H9 (cell line): ENCODE results near the gene PPP1R18. TPM values are rescaled to one million over a fixed set of nuclear protein-coding genes. Genes with fewer than 3 reads are reported as not detected.

Source experiments
- DNase-seq: peaks from one replicate; pipeline ENCODE4 v3.0.0-alpha.2; 2017
- H2AFZ ChIP-seq: one replicate; pipeline ENCODE4 v1.6.1; 2013; ENCODE audit warnings: mild to moderate bottlenecking, low read length, control low read depth, moderate library complexity
- H2AK5ac ChIP-seq: 2 replicates; pipeline ENCODE4 v1.6.1; 2013; ENCODE audit warnings: low read length, control low read depth, mixed read lengths; ENCODE audit not compliant: insufficient read length
- H2BK120ac ChIP-seq: one replicate; pipeline ENCODE4 v1.6.1; 2013; ENCODE audit warnings: low read depth, mild to moderate bottlenecking, low read length, control low read depth, inconsistent platforms; ENCODE audit not compliant: poor library complexity, severe bottlenecking
- H2BK12ac ChIP-seq: 2 replicates; pipeline ENCODE4 v1.6.1; 2013; ENCODE audit warnings: low read length, control low read depth, mixed read lengths, low read depth; ENCODE audit not compliant: insufficient read length
- H2BK15ac ChIP-seq: 2 replicates; pipeline ENCODE4 v1.6.1; 2013; ENCODE audit warnings: low read depth, low read length, control low read depth
- H2BK20ac ChIP-seq: one replicate; pipeline ENCODE4 v1.6.1; 2013; ENCODE audit warnings: low read depth, mild to moderate bottlenecking, low read length, control low read depth, inconsistent platforms; ENCODE audit not compliant: poor library complexity, severe bottlenecking
- H2BK5ac ChIP-seq: 2 replicates; pipeline ENCODE4 v1.6.1; 2013; ENCODE audit warnings: low read length, control low read depth, mixed read lengths; ENCODE audit not compliant: insufficient read length
- H3K14ac ChIP-seq: 2 replicates; pipeline ENCODE4 v1.6.1; 2013; ENCODE audit warnings: low read length, control low read depth; ENCODE audit not compliant: insufficient read depth
- H3K18ac ChIP-seq: 2 replicates; pipeline ENCODE4 v1.6.1; 2013; ENCODE audit warnings: low read depth, mild to moderate bottlenecking, mixed read lengths, low read length, control low read depth; ENCODE audit not compliant: insufficient read length
- H3K23ac ChIP-seq: 2 replicates; pipeline ENCODE4 v1.6.1; 2013; ENCODE audit warnings: low read length, control low read depth, mixed read lengths, low read depth; ENCODE audit not compliant: insufficient read length
- H3K23me2 ChIP-seq: 2 replicates; pipeline ENCODE4 v1.6.1; 2013; ENCODE audit warnings: low read depth, mild to moderate bottlenecking, mixed read lengths, low read length, control low read depth; ENCODE audit not compliant: insufficient read length, poor library complexity, severe bottlenecking
- H3K27ac ChIP-seq: 2 replicates; pipeline ENCODE4 v1.5.1; 2013; ENCODE audit warnings: low read length, control low read depth, mixed read lengths, low read depth; ENCODE audit not compliant: insufficient read length
- H3K27me3 ChIP-seq: 2 replicates; pipeline ENCODE4 v1.6.1; 2013; ENCODE audit warnings: low read length, control low read depth, inconsistent platforms; ENCODE audit not compliant: insufficient read depth
- H3K4ac ChIP-seq: 2 replicates; pipeline ENCODE4 v1.6.1; 2013; ENCODE audit warnings: low read depth, mild to moderate bottlenecking, control low read depth, inconsistent platforms, low read length, moderate library complexity
- H3K4me1 ChIP-seq: 2 replicates; pipeline ENCODE4 v1.6.1; 2013; ENCODE audit warnings: low read length, control low read depth, inconsistent platforms; ENCODE audit not compliant: insufficient read depth
- H3K4me2 ChIP-seq: 2 replicates; pipeline ENCODE4 v1.6.1; 2013; ENCODE audit warnings: low read length, control low read depth, mixed read lengths; ENCODE audit not compliant: insufficient read length, insufficient read depth
- H3K56ac ChIP-seq: 2 replicates; pipeline ENCODE4 v1.6.1; 2013; ENCODE audit warnings: low read depth, mild to moderate bottlenecking, mixed read lengths, low read length, control low read depth; ENCODE audit not compliant: insufficient read length
- H3K79me1 ChIP-seq: 2 replicates; pipeline ENCODE4 v1.6.1; 2013; ENCODE audit warnings: low read depth, mild to moderate bottlenecking, moderate library complexity, low read length, control low read depth, inconsistent platforms; ENCODE audit not compliant: insufficient read depth, poor library complexity, severe bottlenecking
- H3K79me2 ChIP-seq: 2 replicates; pipeline ENCODE4 v1.6.1; 2013; ENCODE audit warnings: low read length, control low read depth, inconsistent platforms; ENCODE audit not compliant: insufficient read depth
- H3K9ac ChIP-seq: 2 replicates; pipeline ENCODE4 v1.6.1; 2013; ENCODE audit warnings: low read length, control low read depth, mixed read lengths; ENCODE audit not compliant: insufficient read length; ENCODE audit errors: extremely low read depth
- H3K9me3 ChIP-seq: one replicate; pipeline ENCODE4 v1.6.1; 2013; ENCODE audit warnings: low read depth, low read length, inconsistent platforms; ENCODE audit not compliant: control insufficient read depth
- H3T11ph ChIP-seq: one replicate; pipeline ENCODE4 v1.6.1; 2013; ENCODE audit warnings: mild to moderate bottlenecking, low read length, control low read depth, inconsistent platforms
- H4K20me1 ChIP-seq: one replicate; pipeline ENCODE4 v1.6.1; 2013; ENCODE audit not compliant: control insufficient read depth, insufficient read length, insufficient read depth
- H4K5ac ChIP-seq: 2 replicates; pipeline ENCODE4 v1.6.1; 2013; ENCODE audit warnings: low read depth, mild to moderate bottlenecking, mixed read lengths, low read length, control low read depth; ENCODE audit not compliant: insufficient read length
- H4K8ac ChIP-seq: replicated peaks from 2 replicates; pipeline ENCODE4 v1.6.1; 2013; ENCODE audit warnings: low read length, control low read depth, mixed read lengths, low read depth; ENCODE audit not compliant: insufficient read length
- H4K91ac ChIP-seq: 2 replicates; pipeline ENCODE4 v1.6.1; 2013; ENCODE audit warnings: low read depth, mild to moderate bottlenecking, moderate library complexity, mixed read lengths, low read length, control low read depth; ENCODE audit not compliant: insufficient read length
- H3K27ac Mint-ChIP-seq, 3 experiments: 2 replicates in 2 of 3; 3 replicates in 1 of 3; pipeline ENCODE4 v1.8.0; 2020 to 2021; ENCODE audit warnings: mixed read lengths in 3 of 3, mild to moderate bottlenecking in 1 of 3, moderate library complexity in 1 of 3
- H3K27me3 Mint-ChIP-seq: 2 replicates; pipeline ENCODE4 v1.8.0; 2021; ENCODE audit warnings: low read depth, mild to moderate bottlenecking, moderate library complexity, mixed read lengths
- H3K36me3 Mint-ChIP-seq, 3 experiments: 2 replicates in 2 of 3; 3 replicates in 1 of 3; pipeline ENCODE4 v1.8.0; 2020 to 2021; ENCODE audit warnings: low read depth in 3 of 3, mixed read lengths in 3 of 3; ENCODE audit not compliant: insufficient read depth in 1 of 3
- H3K4me1 Mint-ChIP-seq, 2 experiments: 2 replicates each; pipeline ENCODE4 v1.8.0; 2020; ENCODE audit warnings: mixed read lengths in 2 of 2
- H3K4me3 Mint-ChIP-seq, 2 experiments: 2 replicates in 1 of 2; 3 replicates in 1 of 2; pipeline ENCODE4 v1.8.0; 2020 to 2021; ENCODE audit warnings: mild to moderate bottlenecking in 2 of 2, mixed read lengths in 2 of 2, moderate library complexity in 1 of 2
- H3K9me3 Mint-ChIP-seq, 2 experiments: 2 replicates in 1 of 2; 3 replicates in 1 of 2; pipeline ENCODE4 v1.8.0; 2020; ENCODE audit warnings: mild to moderate bottlenecking in 2 of 2, mixed read lengths in 2 of 2, moderate library complexity in 1 of 2
- WGBS: extraction: QIAGEN DNeasy Blood & Tissue Kit; methylation state at CpG from one replicate; pipeline ENCODE4 v1.1.7; 2013; ENCODE audit warnings: missing lambda C conversion rate, low lambda C conversion rate, mixed read lengths; ENCODE audit not compliant: insufficient read length; ENCODE audit errors: extremely low coverage; 5-methylcytosine and 5-hydroxymethylcytosine counted together
- total RNA-seq: library from RNA; stranded (reverse); gene quantifications from 2 replicates; pipeline ENCODE4 v1.2.1, GENCODE V29; 2021
- TF ChIP-seq, protein P1 (sequence below): fragments of 200-600 bp; sonication (generic); conservative IDR thresholded peaks from 3 replicates; pipeline ENCODE4 v1.8.0; 2021; ENCODE audit warnings: antibody characterized with exemption, mild to moderate bottlenecking

The PPP1R18 gene
- total RNA-seq, 1 experiment from 2014 or later: 28.0 TPM

DNA sequence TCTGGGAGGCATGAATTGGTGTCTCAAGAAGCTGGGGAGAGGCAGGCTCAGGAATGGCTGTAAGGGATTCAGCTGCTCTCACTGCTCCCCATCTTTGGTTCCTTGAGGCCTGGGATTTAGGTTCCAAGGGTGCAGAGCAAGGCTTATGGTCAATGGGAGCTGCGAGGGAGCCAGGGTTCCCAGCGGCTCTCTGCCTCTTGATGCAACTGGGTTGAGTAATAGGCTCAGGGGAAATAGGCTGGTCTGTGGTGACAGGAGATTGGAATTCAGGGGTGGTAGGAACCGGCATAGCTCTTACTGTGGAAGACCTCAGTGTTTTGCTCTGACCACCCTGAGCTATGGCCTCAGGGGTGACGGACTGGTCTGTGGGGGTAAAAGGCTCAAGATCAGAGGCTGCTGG, 17.4 kb upstream of the PPP1R18 start:
- Histone ChIP-seq H3K14ac (no peak overlapping the region; the same call in 1 of the 2 replicates), H4K5ac (no peak overlapping the region)

More for the DNA sequence above, 17.4 kb upstream of the PPP1R18 start:
- Mint-ChIP-seq H3K9me3 (no peaks in the 10 kb centered on the region), H3K36me3 (peaks cover 54 to 77% (median 76%) of the 10 kb centered on the region in 3 experiments; a peak in 6 of 7 replicates), H3K4me3 (no peak overlapping the region), H3K27ac (no peak overlapping the region; a peak in 2 of 7 replicates), H3K4me1 (peaks cover 6 to 11% of the 10 kb centered on the region in 2 experiments), H3K27me3 (no peaks in the 10 kb centered on the region)
- no peak for DNase-seq
- no peak overlapping the region for H3T11ph ChIP-seq
- no peak overlapping the region for H4K8ac ChIP-seq
- no peak overlapping the region for H4K91ac ChIP-seq
- H3K23ac ChIP-seq: no peak overlapping the region
- H3K27ac ChIP-seq: no peak overlapping the region
- no peak overlapping the region for H3K18ac ChIP-seq
- H2BK15ac ChIP-seq: no peak overlapping the region
- WGBS: no CpG with 5 or more reads among the region's 4 CpGs
- H2BK5ac ChIP-seq: no peak overlapping the region
- H3K9me3 ChIP-seq: no peaks in the 10 kb centered on the region
- no peak overlapping the region for H3K9ac ChIP-seq
- H3K79me1 ChIP-seq: no peaks in the 10 kb centered on the region
- H3K4ac ChIP-seq: no peak overlapping the region
- H3K27me3 ChIP-seq: no peaks in the 10 kb centered on the region
- H3K4me2 ChIP-seq: no peak overlapping the region
- H2BK20ac ChIP-seq: no peak overlapping the region
- H2AK5ac ChIP-seq: no peak overlapping the region
- no peak overlapping the region for H2BK12ac ChIP-seq
- no peaks in the 10 kb centered on the region for H4K20me1 ChIP-seq
- TF ChIP-seq, protein P1, sequence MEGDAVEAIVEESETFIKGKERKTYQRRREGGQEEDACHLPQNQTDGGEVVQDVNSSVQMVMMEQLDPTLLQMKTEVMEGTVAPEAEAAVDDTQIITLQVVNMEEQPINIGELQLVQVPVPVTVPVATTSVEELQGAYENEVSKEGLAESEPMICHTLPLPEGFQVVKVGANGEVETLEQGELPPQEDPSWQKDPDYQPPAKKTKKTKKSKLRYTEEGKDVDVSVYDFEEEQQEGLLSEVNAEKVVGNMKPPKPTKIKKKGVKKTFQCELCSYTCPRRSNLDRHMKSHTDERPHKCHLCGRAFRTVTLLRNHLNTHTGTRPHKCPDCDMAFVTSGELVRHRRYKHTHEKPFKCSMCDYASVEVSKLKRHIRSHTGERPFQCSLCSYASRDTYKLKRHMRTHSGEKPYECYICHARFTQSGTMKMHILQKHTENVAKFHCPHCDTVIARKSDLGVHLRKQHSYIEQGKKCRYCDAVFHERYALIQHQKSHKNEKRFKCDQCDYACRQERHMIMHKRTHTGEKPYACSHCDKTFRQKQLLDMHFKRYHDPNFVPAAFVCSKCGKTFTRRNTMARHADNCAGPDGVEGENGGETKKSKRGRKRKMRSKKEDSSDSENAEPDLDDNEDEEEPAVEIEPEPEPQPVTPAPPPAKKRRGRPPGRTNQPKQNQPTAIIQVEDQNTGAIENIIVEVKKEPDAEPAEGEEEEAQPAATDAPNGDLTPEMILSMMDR: no peak
- no peak overlapping the region for H2BK120ac ChIP-seq
- no peak overlapping the region for H2AFZ ChIP-seq
- 0 out of 2 replicates have a peak, but pooled peaks cover 2% of the 10 kb centered on the region for H3K4me1 ChIP-seq
- H3K23me2 ChIP-seq: no peaks in the 10 kb centered on the region
- no peaks in the 10 kb centered on the region for H3K79me2 ChIP-seq
- no peak overlapping the region for H3K56ac ChIP-seq
